HUES48 (cell line): ENCODE results near the gene ASPM.

Experiments used
- H3K27ac ChIP-seq: one replicate; pipeline ENCODE4 v1.7.0; 2013; ENCODE audit warnings: low read depth, low read length, inconsistent platforms
- H3K27me3 ChIP-seq: 2 replicates; pipeline ENCODE4 v1.6.1; 2013; ENCODE audit warnings: mild to moderate bottlenecking, low read length; ENCODE audit not compliant: control insufficient read depth, insufficient read depth
- H3K36me3 ChIP-seq: 2 replicates; pipeline ENCODE4 v1.6.1; 2013; ENCODE audit warnings: low read length; ENCODE audit not compliant: control insufficient read depth, insufficient read depth
- H3K4me1 ChIP-seq: 2 replicates; pipeline ENCODE4 v1.6.1; 2013; ENCODE audit warnings: mild to moderate bottlenecking, low read length; ENCODE audit not compliant: control insufficient read depth, insufficient read depth
- H3K4me3 ChIP-seq: 2 replicates; pipeline ENCODE4 v1.5.1; 2013; ENCODE audit warnings: mild to moderate bottlenecking, low read depth, low read length
- H3K9ac ChIP-seq: 2 replicates; pipeline ENCODE4 v1.6.1; 2013; ENCODE audit warnings: mild to moderate bottlenecking, low read depth, low read length, moderate library complexity
- H3K9me3 ChIP-seq: 2 replicates; pipeline ENCODE4 v1.6.1; 2013; ENCODE audit warnings: low read length; ENCODE audit not compliant: control insufficient read depth, insufficient read depth

The ASPM gene

GRCh38 chr1:197144570-197145325 lies 1.7 kb downstream of the ASPM start:
- no peaks in the 10 kb centered on the region for H3K9me3 ChIP-seq
- H3K4me3 ChIP-seq, result peak overlapping the region; percentile 95
- H3K4me1 ChIP-seq, result peaks cover 4% of the 10 kb centered on the region; the same call in 1 of the 2 replicates
- H3K36me3 ChIP-seq, result peaks cover 41% of the 10 kb centered on the region
- H3K27ac ChIP-seq, result no peak overlapping the region
- peak overlapping the region; percentile 35; the same call in 1 of the 2 replicates for H3K9ac ChIP-seq
- no peaks in the 10 kb centered on the region for H3K27me3 ChIP-seq

- no peaks in the 10 kb centered on the region for H3K27me3 ChIP-seq
- no peak overlapping the region for H3K9ac ChIP-seq
- no peak overlapping the region for H3K4me3 ChIP-seq
- H3K36me3 ChIP-seq, result peaks cover 56% of the 10 kb centered on the region
- no peak overlapping the region for H3K27ac ChIP-seq
- no peaks in the 10 kb centered on the region for H3K9me3 ChIP-seq
- H3K4me1 ChIP-seq, result peaks cover 4% of the 10 kb centered on the region; the same call in 1 of the 2 replicates
Observed at GRCh38 chr1:197143276-197143675, 3.2 kb downstream of the ASPM start.

- Histone ChIP-seq H3K27me3 (no peaks in the 10 kb centered on the region), H3K36me3 (peaks cover 67% of the 10 kb centered on the region), H3K9ac (no peak overlapping the region), H3K4me1 (peaks cover 4% of the 10 kb centered on the region; the same call in 1 of the 2 replicates), H3K27ac (no peak overlapping the region), H3K9me3 (no peaks in the 10 kb centered on the region), H3K4me3 (no peak overlapping the region)
Observed at GRCh38 chr1:197141575-197141974, 4.9 kb downstream of the ASPM start.

GRCh38 chr1:197140121-197140520 lies 6.3 kb downstream of the ASPM start:
- Histone ChIP-seq H3K36me3 (peaks cover 81% of the 10 kb centered on the region), H3K4me3 (no peak overlapping the region), H3K4me1 (peaks cover 4% of the 10 kb centered on the region; the same call in 1 of the 2 replicates), H3K9me3 (no peaks in the 10 kb centered on the region), H3K27me3 (no peaks in the 10 kb centered on the region), H3K27ac (no peak overlapping the region), H3K9ac (no peak overlapping the region)

GRCh38 chr1:197139169-197139568 lies 7.3 kb downstream of the ASPM start:
- Histone ChIP-seq H3K27ac (no peak overlapping the region), H3K27me3 (no peaks in the 10 kb centered on the region), H3K9ac (no peak overlapping the region), H3K4me3 (no peak overlapping the region), H3K9me3 (no peaks in the 10 kb centered on the region), H3K4me1 (peaks cover under 1% of the 10 kb centered on the region; the same call in 1 of the 2 replicates), H3K36me3 (peaks cover 90% of the 10 kb centered on the region)

GRCh38 chr1:197137322-197137721 lies 9.1 kb downstream of the ASPM start:
- H3K9ac ChIP-seq, result no peak overlapping the region
- no peaks in the 10 kb centered on the region for H3K27me3 ChIP-seq
- no peak overlapping the region for H3K4me3 ChIP-seq
- H3K4me1 ChIP-seq, result no peaks in the 10 kb centered on the region
- H3K36me3 ChIP-seq, result peaks cover 90% of the 10 kb centered on the region
- no peaks in the 10 kb centered on the region for H3K9me3 ChIP-seq
- H3K27ac ChIP-seq, result no peak overlapping the region

- Histone ChIP-seq H3K9me3 (no peaks in the 10 kb centered on the region), H3K36me3 (peaks cover 90% of the 10 kb centered on the region), H3K9ac (no peak overlapping the region; the same call in 1 of the 2 replicates), H3K4me1 (peaks cover 23% of the 10 kb centered on the region), H3K27ac (peak overlapping the region; percentile 50), H3K4me3 (no peak overlapping the region), H3K27me3 (no peaks in the 10 kb centered on the region)
Observed at GRCh38 chr1:197130677-197131304, 15.7 kb downstream of the ASPM start.

GRCh38 chr1:197129698-197130097 lies 16.8 kb downstream of the ASPM start:
- H3K9ac ChIP-seq, result no peak overlapping the region
- peaks cover 89% of the 10 kb centered on the region for H3K36me3 ChIP-seq
- peak overlapping the region; percentile 56 for H3K27ac ChIP-seq
- no peaks in the 10 kb centered on the region for H3K9me3 ChIP-seq
- peaks cover 23% of the 10 kb centered on the region for H3K4me1 ChIP-seq
- H3K4me3 ChIP-seq, result no peak overlapping the region
- H3K27me3 ChIP-seq, result no peaks in the 10 kb centered on the region

GRCh38 chr1:197127246-197127912 lies 19.1 kb downstream of the ASPM start:
- H3K9me3 ChIP-seq, result no peaks in the 10 kb centered on the region
- peaks cover 23% of the 10 kb centered on the region for H3K4me1 ChIP-seq
- H3K27me3 ChIP-seq, result no peaks in the 10 kb centered on the region
- peaks cover 91% of the 10 kb centered on the region for H3K36me3 ChIP-seq
- H3K4me3 ChIP-seq, result no peak overlapping the region
- no peak overlapping the region for H3K27ac ChIP-seq
- H3K9ac ChIP-seq, result no peak overlapping the region

GRCh38 chr1:197126691-197127090 lies 19.8 kb downstream of the ASPM start:
- Histone ChIP-seq H3K36me3 (peaks cover 91% of the 10 kb centered on the region), H3K4me3 (no peak overlapping the region), H3K9ac (no peak overlapping the region), H3K4me1 (peaks cover 23% of the 10 kb centered on the region), H3K27me3 (no peaks in the 10 kb centered on the region), H3K27ac (no peak overlapping the region), H3K9me3 (no peaks in the 10 kb centered on the region)

- no peaks in the 10 kb centered on the region for H3K27me3 ChIP-seq
- peaks cover 91% of the 10 kb centered on the region for H3K36me3 ChIP-seq
- no peak overlapping the region for H3K9ac ChIP-seq
- no peak overlapping the region for H3K4me3 ChIP-seq
- H3K27ac ChIP-seq, result no peak overlapping the region
- H3K9me3 ChIP-seq, result no peaks in the 10 kb centered on the region
- H3K4me1 ChIP-seq, result peaks cover 4% of the 10 kb centered on the region
Observed at GRCh38 chr1:197124376-197124775, 22.1 kb downstream of the ASPM start.
